CD4-positive, alpha-beta T cell (primary cell): ENCODE results near the gene BAG5. TPM values are rescaled to one million over a fixed set of nuclear protein-coding genes. Genes with fewer than 3 reads are reported as not detected.

Source experiments
- ATAC-seq: fragments of 200-7000 bp; cut with Tn5 transposase; one replicate; pipeline ENCODE4 v1.10.0; 2022; ENCODE audit warnings: mild to moderate bottlenecking; ENCODE audit not compliant: poor library complexity
- CTCF ChIA-PET: fragments of 350-600 bp; sonication (Branson Sonifier 250); formaldehyde crosslinking; loops from one replicate; lab custom pipeline; 2021; ENCODE audit warnings: antibody characterized with exemption, inconsistent platforms; lab: Charles Lee
- POLR2A ChIA-PET: fragments of 350-600 bp; sonication (Branson Sonifier 250); formaldehyde crosslinking; loops from one replicate; lab custom pipeline; 2021; ENCODE audit warnings: antibody characterized with exemption, inconsistent platforms; lab: Charles Lee
- DNase-seq, 14 experiments: peaks; one replicate each; pipeline ENCODE4 v3.0.0-alpha.2; 2013 to 2020; ENCODE audit warnings: mixed read lengths in 2 of 14
- H3K27ac ChIP-seq, 2 donors: one replicate each; pipeline versions ENCODE4 v1.5.1 to v1.7.0; 2013; ENCODE audit warnings: low read length in 2 of 2, low read depth in 1 of 2, mild to moderate bottlenecking in 1 of 2
- H3K27me3 ChIP-seq, 2 experiments: 1 replicate in 1 of 2; 2 replicates in 1 of 2; pipeline versions ENCODE4 v1.6.1 to v1.7.0; 2013; ENCODE audit warnings: low read length in 2 of 2, control low read depth in 1 of 2, mild to moderate bottlenecking in 1 of 2, moderate library complexity in 1 of 2; ENCODE audit not compliant: insufficient read depth in 2 of 2, control insufficient read depth in 1 of 2
- H3K36me3 ChIP-seq: one replicate; pipeline ENCODE4 v1.6.1; 2013; ENCODE audit warnings: low read length, control low read depth; ENCODE audit not compliant: insufficient read depth
- H3K4me1 ChIP-seq: one replicate; pipeline ENCODE4 v1.6.1; 2013; ENCODE audit warnings: low read length, control low read depth; ENCODE audit not compliant: insufficient read depth
- H3K4me3 ChIP-seq: one replicate; pipeline ENCODE4 v1.5.1; 2013; ENCODE audit warnings: mild to moderate bottlenecking, low read length, moderate library complexity
- H3K9me3 ChIP-seq, 2 experiments: 1 replicate in 1 of 2; 2 replicates in 1 of 2; pipeline versions ENCODE4 v1.6.1 to v1.7.0; 2013; ENCODE audit warnings: low read length in 2 of 2, mild to moderate bottlenecking in 2 of 2, control low read depth in 1 of 2, moderate library complexity in 1 of 2; ENCODE audit not compliant: control insufficient read depth in 1 of 2, insufficient read depth in 1 of 2
- H3K27ac Mint-ChIP-seq: one replicate; pipeline ENCODE4 v1.8.0; 2020; ENCODE audit warnings: mixed read lengths
- H3K27me3 Mint-ChIP-seq: one replicate; pipeline ENCODE4 v1.8.0; 2021; ENCODE audit warnings: mixed read lengths
- H3K36me3 Mint-ChIP-seq: one replicate; pipeline ENCODE4 v1.8.0; 2021; ENCODE audit warnings: low read depth, mixed read lengths
- H3K4me1 Mint-ChIP-seq: one replicate; pipeline ENCODE4 v1.8.0; 2021; ENCODE audit warnings: low read depth, mixed read lengths
- H3K4me3 Mint-ChIP-seq: one replicate; pipeline ENCODE4 v1.8.0; 2020; ENCODE audit warnings: mild to moderate bottlenecking, mixed read lengths
- H3K9me3 Mint-ChIP-seq: one replicate; pipeline ENCODE4 v1.8.0; 2020; ENCODE audit warnings: mixed read lengths
- intact Hi-C, 2 experiments: fragments of 100-400 bp; cut with DNase I in 1 of 2; cut with micrococcal nuclease in 1 of 2; formaldehyde crosslinking; loops; one replicate each; pipeline versions ENCODE4 v1.15.1 to v1.9.0; 2023 to 2025; cut with DNase I, micrococcal nuclease
- total RNA-seq, 174 experiments: library from RNA in 2 of 174; stranded (reverse) in 2 of 174; gene quantifications; one replicate each; pipeline ENCODE4 v1.2.3 and lab custom pipeline; 2021 to 2026
- TF ChIP-seq, protein P1 (sequence below): fragments of 200-600 bp; IDR thresholded peaks from one replicate; pipeline ENCODE4 v1.8.0; 2022; ENCODE audit warnings: antibody characterized with exemption, mild to moderate bottlenecking

Gene BAG5
- total RNA-seq, 2 experiments from 2014 or later: 39.4 to 40.3 TPM

DNA sequence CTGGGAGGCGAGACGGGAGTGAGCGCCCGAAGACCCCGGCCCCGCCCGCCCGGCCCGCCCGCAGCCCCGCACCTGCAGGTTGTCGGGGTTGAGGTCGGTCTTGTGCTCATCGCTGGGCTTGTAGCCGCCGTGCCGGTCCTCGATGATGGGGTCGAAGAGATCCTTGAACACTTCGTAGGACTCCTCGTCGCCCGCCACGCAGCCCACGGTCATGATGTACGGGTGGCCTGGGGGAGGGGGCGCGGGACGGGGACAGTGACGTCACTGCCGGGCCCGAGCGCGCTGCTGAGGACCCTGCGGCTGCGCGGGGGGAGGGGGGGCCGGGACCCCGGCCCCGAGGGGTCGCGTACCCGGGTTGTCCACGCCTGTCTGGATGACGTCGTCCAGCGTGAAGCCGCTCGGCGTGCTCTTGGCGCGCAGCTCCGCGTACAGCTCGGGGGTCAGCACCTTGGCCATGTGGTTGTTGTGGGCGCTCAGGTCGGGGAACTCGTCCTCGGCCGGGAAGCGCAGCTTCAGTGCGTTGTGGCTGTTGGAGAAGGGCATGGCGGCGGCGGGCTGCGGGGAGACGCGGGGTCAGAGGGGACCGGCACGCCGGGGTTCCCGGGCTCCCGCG lies 40.4 kb downstream of the BAG5 start:
- DNase-seq: peak in 3 of 14 experiments; percentile 23 to 49 (median 45)
- Mint-ChIP-seq H3K9me3 (no peaks in the 10 kb centered on the region), H3K36me3 (no peaks in the 10 kb centered on the region), H3K27me3 (peaks cover 23% of the 10 kb centered on the region), H3K4me3 (peak overlapping the region; percentile 63), H3K4me1 (peaks cover 12% of the 10 kb centered on the region), H3K27ac (no peak overlapping the region)
- H3K27me3 ChIP-seq: peaks cover 11 to 19% of the 10 kb centered on the region in 2 experiments
- no peak overlapping the region for H3K27ac ChIP-seq
- peaks cover 45% of the 10 kb centered on the region for H3K4me1 ChIP-seq
- intact Hi-C loops: no loop called here
- ChIA-PET CTCF (interaction anchor here (1.2 to 1.8 kb wide), 5 partner anchors 22 to 131 kb away, joined by 3 to 7 read pairs (median 3); no protein-coding TSS in a partner anchor), POLR2A (interaction anchor here (0.7 to 1.1 kb wide), 2 partner anchors 9 to 39 kb away, joined by 3 to 4 read pairs; no protein-coding TSS in a partner anchor)
- peaks cover 0 to 15% of the 10 kb centered on the region in 2 experiments for H3K9me3 ChIP-seq
- no peaks in the 10 kb centered on the region for H3K36me3 ChIP-seq
- H3K4me3 ChIP-seq: peak overlapping the region; percentile 42
- peak; percentile 12 for ATAC-seq
- TF ChIP-seq, protein P1, sequence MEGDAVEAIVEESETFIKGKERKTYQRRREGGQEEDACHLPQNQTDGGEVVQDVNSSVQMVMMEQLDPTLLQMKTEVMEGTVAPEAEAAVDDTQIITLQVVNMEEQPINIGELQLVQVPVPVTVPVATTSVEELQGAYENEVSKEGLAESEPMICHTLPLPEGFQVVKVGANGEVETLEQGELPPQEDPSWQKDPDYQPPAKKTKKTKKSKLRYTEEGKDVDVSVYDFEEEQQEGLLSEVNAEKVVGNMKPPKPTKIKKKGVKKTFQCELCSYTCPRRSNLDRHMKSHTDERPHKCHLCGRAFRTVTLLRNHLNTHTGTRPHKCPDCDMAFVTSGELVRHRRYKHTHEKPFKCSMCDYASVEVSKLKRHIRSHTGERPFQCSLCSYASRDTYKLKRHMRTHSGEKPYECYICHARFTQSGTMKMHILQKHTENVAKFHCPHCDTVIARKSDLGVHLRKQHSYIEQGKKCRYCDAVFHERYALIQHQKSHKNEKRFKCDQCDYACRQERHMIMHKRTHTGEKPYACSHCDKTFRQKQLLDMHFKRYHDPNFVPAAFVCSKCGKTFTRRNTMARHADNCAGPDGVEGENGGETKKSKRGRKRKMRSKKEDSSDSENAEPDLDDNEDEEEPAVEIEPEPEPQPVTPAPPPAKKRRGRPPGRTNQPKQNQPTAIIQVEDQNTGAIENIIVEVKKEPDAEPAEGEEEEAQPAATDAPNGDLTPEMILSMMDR: no peak

DNA sequence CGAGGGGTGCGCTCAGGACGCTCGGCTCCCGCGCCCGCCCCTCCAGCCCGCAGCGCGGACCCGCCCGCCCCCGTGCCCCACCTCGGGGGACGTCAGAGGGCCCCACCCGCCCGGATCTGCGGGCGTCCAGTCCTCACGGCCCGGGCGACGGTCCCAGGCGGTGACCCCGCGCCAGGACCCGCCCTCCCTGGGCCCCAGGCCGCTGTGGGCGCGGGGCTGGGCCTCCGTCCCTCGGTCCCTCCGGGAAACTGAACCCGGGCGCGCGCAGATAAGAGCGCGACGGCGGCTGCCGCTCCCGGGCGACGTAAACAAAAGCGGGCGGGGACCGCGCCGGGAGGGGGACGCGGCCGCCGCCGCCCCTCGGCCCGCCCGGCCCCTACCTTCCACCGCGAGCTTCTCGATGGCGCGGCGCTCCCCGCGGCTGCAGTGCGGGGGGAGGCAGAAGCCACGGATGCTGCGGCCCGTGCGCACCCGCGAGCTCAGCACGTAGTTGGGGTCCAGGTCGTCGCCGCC lies 41.0 kb downstream of the BAG5 start:
- Mint-ChIP-seq H3K4me1 (peaks cover 10% of the 10 kb centered on the region), H3K4me3 (no peak overlapping the region), H3K9me3 (no peaks in the 10 kb centered on the region), H3K27me3 (peaks cover 23% of the 10 kb centered on the region), H3K27ac (no peak overlapping the region), H3K36me3 (no peaks in the 10 kb centered on the region)
- TF ChIP-seq, protein P1: peak; percentile 7
- Histone ChIP-seq H3K9me3 (peaks cover 0 to 15% of the 10 kb centered on the region in 2 experiments), H3K4me3 (peak overlapping the region; percentile 50), H3K36me3 (no peaks in the 10 kb centered on the region), H3K27me3 (peaks cover 11 to 19% of the 10 kb centered on the region in 2 experiments), H3K27ac (no peak overlapping the region), H3K4me1 (peaks cover 42% of the 10 kb centered on the region)
- CTCF ChIA-PET: interaction anchor here (1.2 to 1.8 kb wide), 5 partner anchors 15 to 130 kb away, joined by 3 to 7 read pairs (median 3); no protein-coding TSS in a partner anchor
- ATAC-seq: peak; percentile 23
- intact Hi-C loops: no loop called here
- POLR2A ChIA-PET: interaction anchor here (1.1 kb wide), 3 partner anchors 9 to 21 kb away, joined by 3 to 4 read pairs (median 3); no protein-coding TSS in a partner anchor
- peak in 4 of 14 experiments; percentile 17 to 50 (median 38) for DNase-seq

DNA sequence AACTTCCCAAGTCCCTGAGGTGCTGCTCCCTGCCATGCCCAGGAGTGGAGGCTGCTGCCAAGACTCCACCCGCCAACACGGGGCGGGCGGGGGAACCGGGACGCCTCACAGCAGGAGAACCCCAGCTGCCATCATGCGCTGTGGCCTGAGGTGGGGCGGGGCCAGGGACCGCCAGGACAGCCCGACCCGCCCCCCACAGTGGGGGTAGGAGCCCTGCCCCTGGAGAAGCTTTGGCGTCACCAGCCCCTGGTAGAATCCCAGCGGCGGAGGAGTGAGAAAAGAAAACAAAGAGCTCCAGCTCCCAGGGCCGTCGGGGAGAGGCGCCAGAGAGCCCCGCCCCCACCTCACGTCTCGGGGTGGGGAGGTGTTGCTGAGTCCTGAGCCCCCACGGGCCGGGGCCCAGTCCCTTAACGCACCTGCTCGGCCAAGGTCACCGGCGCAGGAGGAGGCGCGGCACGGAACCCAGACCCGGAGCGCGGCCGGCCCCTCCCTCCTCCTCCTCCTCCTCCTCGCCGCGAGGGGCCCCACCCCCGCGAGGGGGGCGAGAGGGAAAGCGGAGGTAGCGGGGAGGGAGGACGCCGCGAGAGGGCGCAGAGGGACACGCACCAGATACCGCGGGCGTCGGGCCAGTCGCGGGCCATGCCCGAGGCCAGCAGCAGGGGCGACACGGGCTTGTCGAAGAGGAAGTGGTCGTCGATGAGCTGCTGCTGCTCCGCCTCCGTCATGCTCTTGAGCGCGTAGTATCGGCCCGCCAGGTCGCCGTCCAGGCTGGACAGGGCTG lies 41.6 kb downstream of the BAG5 start:
- Mint-ChIP-seq H3K4me1 (peaks cover 10% of the 10 kb centered on the region), H3K27me3 (peaks cover 23% of the 10 kb centered on the region), H3K9me3 (no peaks in the 10 kb centered on the region), H3K4me3 (peak overlapping the region; percentile 60), H3K36me3 (no peaks in the 10 kb centered on the region), H3K27ac (no peak overlapping the region)
- Histone ChIP-seq H3K36me3 (no peaks in the 10 kb centered on the region), H3K4me1 (peaks cover 42% of the 10 kb centered on the region), H3K27me3 (peaks cover 11 to 19% of the 10 kb centered on the region in 2 experiments), H3K27ac (no peak overlapping the region), H3K4me3 (peak overlapping the region; percentile 50), H3K9me3 (peaks cover 0 to 15% of the 10 kb centered on the region in 2 experiments)
- ATAC-seq: peak; percentile 73
- intact Hi-C loops: no loop called here
- CTCF ChIA-PET: interaction anchor here (1.2 to 1.8 kb wide), 5 partner anchors 16 to 130 kb away, joined by 3 to 7 read pairs (median 3); no protein-coding TSS in a partner anchor
- peak; percentile 31 to 88 (median 62) for DNase-seq
- POLR2A ChIA-PET: interaction anchor here (1.1 kb wide), 3 partner anchors 10 to 22 kb away, joined by 3 to 4 read pairs (median 3); no protein-coding TSS in a partner anchor
- TF ChIP-seq, protein P1: peak; percentile 57
